Left colon (tissue), 2 donors: ENCODE data around the gene FAM170B. TPM values are rescaled to one million over a fixed set of nuclear protein-coding genes. Genes with fewer than 3 reads are reported as not detected.

Source experiments
- ATAC-seq: fragments of 200-7000 bp; cut with Tn5 transposase; one replicate; pipeline ENCODE4 v1.9.1; 2020; ENCODE audit warnings: mild to moderate bottlenecking, moderate library complexity
- DNase-seq, 2 donors: peaks; one replicate each; pipeline ENCODE4 v3.0.0-alpha.2; 2020
- intact Hi-C, 2 donors: fragments of 100-400 bp; cut with DNase I in 1 of 2; cut with micrococcal nuclease in 1 of 2; formaldehyde crosslinking; loops; one replicate each; pipeline versions ENCODE4 v1.11.2 to v1.14.0; 2022; cut with DNase I, micrococcal nuclease
- long read RNA-seq: library from polyadenylated mRNA; unstranded; transcript quantifications from one replicate; pipeline ENCODE4 v2.0.0, GENCODE V29; 2021
- total RNA-seq, 2 donors: library from RNA; stranded (reverse); fragmentation: NEBNext Ultra II Directional; extraction: Animal tissue kit (Norgen Biotek cat#: 25700); gene quantifications; one replicate each; pipeline ENCODE4 v1.2.1, GENCODE V29; 2021
- donor health status: DM: no; HTN: no; CAD: no.
- donor health status: DM: yes; HTN: yes; CAD: no.

Gene FAM170B
- total RNA-seq: not detected
- long read RNA-seq: 0 reads

GRCh38 chr10:49133706-49134248 is at the start of gene FAM170B:
FAM170B (minus strand) TSS chr10:49134021; CDS start chr10:49133918, 103 bp downstream.
- intact Hi-C loops: no loop called here
- DNase-seq: no peak
- ATAC-seq: no peak

GRCh38 chr10:49182776-49183175 is 49.0 kb upstream of the FAM170B start:
- DNase-seq (no peak), ATAC-seq (no peak)
- intact Hi-C loops: no loop called here

GRCh38 chr10:49180444-49180860 is 46.6 kb upstream of the FAM170B start:
- DNase-seq: no peak
- intact Hi-C loops: no loop called here
- ATAC-seq: no peak

GRCh38 chr10:49179699-49180443 is 46.0 kb upstream of the FAM170B start:
- DNase-seq (no peak), ATAC-seq (no peak)
- intact Hi-C loops: no loop called here

GRCh38 chr10:49178489-49179471 is 45.0 kb upstream of the FAM170B start:
- no peak for DNase-seq
- intact Hi-C loops: no loop called here
- ATAC-seq: no peak

GRCh38 chr10:49177391-49178355 is 43.9 kb upstream of the FAM170B start:
- DNase-seq (no peak), ATAC-seq (no peak)
- intact Hi-C loops: no loop called here

- ATAC-seq: no peak
- intact Hi-C loops: no loop called here
Measured at GRCh38 chr10:49176310-49177268, 42.8 kb upstream of the FAM170B start.

GRCh38 chr10:49175587-49176309 is 41.9 kb upstream of the FAM170B start:
- no peak for DNase-seq
- no peak for ATAC-seq
- intact Hi-C loops: no loop called here

More at GRCh38 chr10:49176310-49177268, 42.8 kb upstream of the FAM170B start:
- DNase-seq: no peak

GRCh38 chr10:49174926-49175500 is 41.2 kb upstream of the FAM170B start:
- ATAC-seq: no peak
- no peak for DNase-seq

GRCh38 chr10:49174261-49174925 is 40.6 kb upstream of the FAM170B start:
- DNase-seq: no peak
- intact Hi-C loops: no loop called here
- ATAC-seq: no peak

More at GRCh38 chr10:49174926-49175500, 41.2 kb upstream of the FAM170B start:
- intact Hi-C loops: no loop called here

GRCh38 chr10:49173853-49174252 is 40.0 kb upstream of the FAM170B start:
- no peak for ATAC-seq
- no peak for DNase-seq
- intact Hi-C loops: no loop called here

GRCh38 chr10:49173201-49173772 is 39.5 kb upstream of the FAM170B start:
- no peak for DNase-seq
- intact Hi-C loops: no loop called here
- no peak for ATAC-seq

GRCh38 chr10:49172777-49173132 is 38.9 kb upstream of the FAM170B start:
- intact Hi-C loops: no loop called here
- ATAC-seq (no peak), DNase-seq (no peak)

GRCh38 chr10:49172061-49172776 is 38.4 kb upstream of the FAM170B start:
- DNase-seq (no peak), ATAC-seq (no peak)
- intact Hi-C loops: no loop called here
